GM12891 (cell line): Measurements from ENCODE around the gene GMEB2.

Experiments
- PAX5 ChIP-seq: IDR thresholded peaks from 2 replicates; pipeline ENCODE4 v1.6.1; 2011; ENCODE audit warnings: low read length, moderate library complexity, mild to moderate bottlenecking; ENCODE audit not compliant: insufficient read depth, severe bottlenecking
- POLR2A ChIP-seq: IDR thresholded peaks from 2 replicates; pipeline ENCODE4 v1.6.1; 2011; ENCODE audit warnings: low read depth, low read length, control low read depth
- POLR2AphosphoS5 ChIP-seq: IDR thresholded peaks from 2 replicates; pipeline ENCODE4 v1.6.1; 2011; ENCODE audit warnings: low read depth, low read length, control low read depth
- POU2F2 ChIP-seq: IDR thresholded peaks from 2 replicates; pipeline ENCODE4 v1.6.1; 2011; ENCODE audit warnings: low read depth, mild to moderate bottlenecking, control low read depth, low read length, moderate library complexity
- SPI1 ChIP-seq: IDR thresholded peaks from 2 replicates; pipeline ENCODE4 v1.6.1; 2011; ENCODE audit warnings: low read depth, low read length, control low read depth
- TAF1 ChIP-seq: IDR thresholded peaks from 2 replicates; pipeline ENCODE4 v1.6.1; 2011; ENCODE audit warnings: low read depth, low read length, control low read depth

GRCh38 chr20:63542031-63542559 lies 84.8 kb downstream of the GMEB2 start:
- TF ChIP-seq POLR2AphosphoS5 = no peak
- no peak for TF ChIP-seq POLR2A
- no peak for TF ChIP-seq PAX5
- TF ChIP-seq TAF1 = no peak
- TF ChIP-seq SPI1 = no peak
- TF ChIP-seq POU2F2 = no peak
